ENCODE data around the gene MAT2A.
"Not testable (repeated sequence)": the region's sequence is repeated elsewhere in the genome, so short reads cannot be mapped to it uniquely, and the experiment has no call there.

Gene MAT2A

GRCh38 chr2:85524336-85524908, 14.5 kb upstream of the MAT2A start:
- peak in 1 of 2 donors; percentile 21 for DNase-seq

- DNase-seq: no peak
Observed at GRCh38 chr2:85525029-85525428, 13.9 kb upstream of the MAT2A start.

GRCh38 chr2:85525567-85525966, 13.4 kb upstream of the MAT2A start:
- DNase-seq: peak; percentile 41 to 55

- no peak for DNase-seq
Observed at GRCh38 chr2:85527787-85528186, 11.2 kb upstream of the MAT2A start.

- no peak for DNase-seq
Observed at GRCh38 chr2:85528355-85528754, 10.6 kb upstream of the MAT2A start.

GRCh38 chr2:85529809-85530208, 9.2 kb upstream of the MAT2A start:
- DNase-seq: no peak

- DNase-seq: no peak
Observed at GRCh38 chr2:85531589-85531988, 7.4 kb upstream of the MAT2A start.

- no peak for DNase-seq
Observed at GRCh38 chr2:85534099-85534498, 4.9 kb upstream of the MAT2A start.

GRCh38 chr2:85534881-85535280, 4.1 kb upstream of the MAT2A start:
- DNase-seq: peak; percentile 61 to 80

- peak in 1 of 2 donors; percentile 34 for DNase-seq
Observed at GRCh38 chr2:85536479-85536878, 2.5 kb upstream of the MAT2A start.

- peak; percentile 40 to 63 for DNase-seq
Observed at GRCh38 chr2:85537600-85538506, 1.1 kb upstream of the MAT2A start.

GRCh38 chr2:85539361-85540132, 579 bp downstream of the MAT2A start:
- peak; percentile 73 to 80 for DNase-seq

GRCh38 chr2:85540133-85540648, 1.2 kb downstream of the MAT2A start:
- DNase-seq: no peak

- no peak for DNase-seq
Observed at GRCh38 chr2:85541262-85541661, 2.3 kb downstream of the MAT2A start.

GRCh38 chr2:85541753-85542457, 2.9 kb downstream of the MAT2A start:
- DNase-seq: no peak

GRCh38 chr2:85542777-85543176, 3.8 kb downstream of the MAT2A start:
- DNase-seq: no peak

GRCh38 chr2:85544254-85544691, 5.3 kb downstream of the MAT2A start:
- not testable (repeated sequence) for DNase-seq

- not testable (repeated sequence) for DNase-seq
Observed at GRCh38 chr2:85544915-85545779, 6.2 kb downstream of the MAT2A start.

GRCh38 chr2:85545780-85546240, 6.8 kb downstream of the MAT2A start:
- no peak for DNase-seq

GRCh38 chr2:85547089-85547858, 8.3 kb downstream of the MAT2A start:
- no peak for DNase-seq
